Brain pericyte (primary cell): Measurements from ENCODE around the gene NTRK2.

Experiments
- DNase-seq: peaks from one replicate; pipeline ENCODE4 v3.0.0-alpha.2; 2012; ENCODE audit warnings: low read depth, low spot score

The NTRK2 gene

GRCh38 chr9:84780385-84780784 is 110.9 kb downstream of the NTRK2 start:
- DNase-seq, result no peak

- DNase-seq, result no peak
Observed at GRCh38 chr9:84781458-84781857, 111.9 kb downstream of the NTRK2 start.

GRCh38 chr9:84781931-84782866 is 112.7 kb downstream of the NTRK2 start:
- DNase-seq, result no peak

- DNase-seq, result no peak
Observed at GRCh38 chr9:84785792-84786547, 116.4 kb downstream of the NTRK2 start.

GRCh38 chr9:84788803-84789462 is 119.4 kb downstream of the NTRK2 start:
- DNase-seq, result no peak

GRCh38 chr9:84789463-84789830 is 119.9 kb downstream of the NTRK2 start:
- DNase-seq, result no peak

- no peak for DNase-seq
Observed at GRCh38 chr9:84791643-84792042, 122.1 kb downstream of the NTRK2 start.

GRCh38 chr9:84793251-84793650 is 123.7 kb downstream of the NTRK2 start:
- no peak for DNase-seq

GRCh38 chr9:84794981-84795637 is 125.6 kb downstream of the NTRK2 start:
- no peak for DNase-seq

GRCh38 chr9:84796404-84796803 is 126.9 kb downstream of the NTRK2 start:
- DNase-seq, result no peak

- DNase-seq, result no peak
Observed at GRCh38 chr9:84799251-84799650, 129.7 kb downstream of the NTRK2 start.

GRCh38 chr9:84804951-84805694 is 135.6 kb downstream of the NTRK2 start:
- DNase-seq, result no peak

GRCh38 chr9:84807431-84807830 is 137.9 kb downstream of the NTRK2 start:
- DNase-seq, result no peak

GRCh38 chr9:84807870-84808390 is 138.4 kb downstream of the NTRK2 start:
- no peak for DNase-seq

- DNase-seq, result no peak
Observed at GRCh38 chr9:84808416-84808815, 138.9 kb downstream of the NTRK2 start.

- DNase-seq, result no peak
Observed at GRCh38 chr9:84811072-84811750, 141.7 kb downstream of the NTRK2 start.

- no peak for DNase-seq
Observed at GRCh38 chr9:84811751-84812074, 142.2 kb downstream of the NTRK2 start.

- DNase-seq, result no peak
Observed at GRCh38 chr9:84812355-84812754, 142.8 kb downstream of the NTRK2 start.

GRCh38 chr9:84812847-84813246 is 143.3 kb downstream of the NTRK2 start:
- no peak for DNase-seq

- no peak for DNase-seq
Observed at GRCh38 chr9:84815554-84815953, 146.0 kb downstream of the NTRK2 start.
